GM04503 (cell line): Measurements from ENCODE around the gene FOXN3.
"Not testable (repeated sequence)": the region's sequence is repeated elsewhere in the genome, so short reads cannot be mapped to it uniquely, and the experiment has no call there.

Experiments
- DNase-seq: peaks from one replicate; pipeline ENCODE4 v3.0.0-alpha.2; 2012; ENCODE audit warnings: low read depth

FOXN3 gene

GRCh38 chr14:89277203-89277602 lies 139.8 kb downstream of the FOXN3 start:
- no peak for DNase-seq

- no peak for DNase-seq
Observed at GRCh38 chr14:89276424-89276975, 140.5 kb downstream of the FOXN3 start.

DNA sequence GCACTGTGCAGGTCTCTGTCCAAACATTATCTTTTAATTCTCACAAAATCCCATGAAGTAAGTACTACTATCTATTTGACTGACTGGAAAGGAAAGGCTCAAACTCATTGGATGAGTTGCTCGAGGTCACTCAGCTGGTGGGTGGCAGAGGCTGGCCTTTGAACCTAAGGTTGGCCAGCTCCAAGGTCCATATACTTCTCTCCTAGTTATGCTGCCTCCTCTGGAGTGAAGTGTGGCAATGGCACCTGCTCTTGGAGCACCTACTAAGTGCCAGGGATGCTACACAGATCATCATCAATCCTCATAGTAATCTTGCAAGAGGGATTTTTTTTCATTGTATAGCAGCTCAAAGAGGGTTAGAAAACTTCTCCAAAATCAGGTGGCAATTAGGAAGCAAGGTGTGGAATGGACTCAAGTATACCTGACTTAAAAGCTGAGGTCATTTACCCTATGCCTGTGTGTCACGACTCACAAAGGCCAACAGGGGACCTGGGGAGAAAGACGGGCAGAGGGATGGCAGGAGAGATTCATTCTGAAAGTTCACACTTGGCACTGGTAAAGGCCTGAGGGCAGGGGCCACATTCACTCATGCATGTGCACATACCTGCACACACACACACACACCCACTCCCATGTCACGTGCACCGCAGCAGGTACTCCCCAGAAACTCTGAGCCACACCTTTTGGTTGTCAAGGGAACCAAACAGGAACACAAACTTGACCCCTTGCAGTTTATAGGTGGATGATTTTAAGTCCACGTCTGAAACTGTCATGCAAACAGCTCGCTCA lies 146.4 kb downstream of the FOXN3 start:
- no peak for DNase-seq

DNA sequence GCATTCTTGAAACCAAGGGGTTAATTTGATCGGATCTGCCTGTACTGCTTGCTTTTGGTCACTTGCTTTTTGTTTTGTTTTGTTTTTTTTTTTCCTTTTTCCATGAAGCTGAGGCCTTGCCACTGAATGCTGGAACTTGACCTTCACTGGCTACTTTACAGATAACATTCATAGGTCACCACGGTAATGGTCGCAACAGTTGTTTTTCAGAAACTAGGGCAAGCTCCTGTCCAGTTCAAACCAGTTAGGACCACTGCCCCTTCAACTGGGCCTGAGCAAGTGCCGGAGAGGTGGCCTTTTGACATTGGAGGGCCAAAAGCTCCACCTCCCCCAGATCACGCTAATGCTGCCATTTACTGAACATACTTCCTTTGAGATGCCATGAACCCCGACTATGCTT lies 147.6 kb downstream of the FOXN3 start:
- DNase-seq = no peak

DNA sequence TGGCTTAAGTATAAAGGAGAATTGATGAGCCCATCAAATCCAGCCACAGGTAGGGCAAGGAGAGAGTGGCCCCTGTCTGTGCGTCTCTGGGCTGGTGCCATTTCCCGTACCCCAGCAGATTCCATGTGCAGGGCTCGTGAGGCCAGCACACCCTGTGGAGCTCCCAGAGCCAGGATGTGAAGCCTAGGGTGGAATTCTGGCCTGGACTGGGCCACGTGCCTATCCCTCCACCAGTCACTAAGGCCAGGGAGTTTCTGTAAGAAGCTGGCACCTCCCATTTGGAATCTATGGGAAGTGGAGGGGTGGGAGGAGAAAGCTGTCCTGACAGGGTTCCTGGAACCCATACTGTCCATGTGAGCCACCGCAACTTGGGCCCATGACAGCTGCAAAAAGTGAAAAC lies 148.5 kb downstream of the FOXN3 start:
- DNase-seq = no peak

- no peak for DNase-seq
Observed at GRCh38 chr14:89267656-89268055, 149.4 kb downstream of the FOXN3 start.

DNA sequence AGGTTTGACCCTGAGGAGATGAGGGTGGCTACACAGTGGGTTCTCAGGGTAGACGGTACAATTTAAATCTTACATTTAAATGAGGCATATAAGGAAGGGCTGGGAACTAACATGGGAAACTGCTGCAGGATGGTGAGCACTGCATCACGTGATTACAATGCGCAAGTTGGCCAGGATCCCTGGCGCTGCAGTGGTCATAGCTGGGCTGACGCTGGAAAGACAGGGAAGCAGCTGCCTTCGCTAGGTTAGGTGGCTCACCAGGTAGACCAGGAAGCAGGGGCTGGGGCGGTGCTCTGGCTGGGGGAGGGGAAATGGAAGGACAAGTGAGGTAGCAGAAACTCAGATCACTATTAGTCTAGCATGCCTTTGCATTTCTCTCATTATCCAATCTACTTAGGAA lies 149.9 kb downstream of the FOXN3 start:
- no peak for DNase-seq

DNA sequence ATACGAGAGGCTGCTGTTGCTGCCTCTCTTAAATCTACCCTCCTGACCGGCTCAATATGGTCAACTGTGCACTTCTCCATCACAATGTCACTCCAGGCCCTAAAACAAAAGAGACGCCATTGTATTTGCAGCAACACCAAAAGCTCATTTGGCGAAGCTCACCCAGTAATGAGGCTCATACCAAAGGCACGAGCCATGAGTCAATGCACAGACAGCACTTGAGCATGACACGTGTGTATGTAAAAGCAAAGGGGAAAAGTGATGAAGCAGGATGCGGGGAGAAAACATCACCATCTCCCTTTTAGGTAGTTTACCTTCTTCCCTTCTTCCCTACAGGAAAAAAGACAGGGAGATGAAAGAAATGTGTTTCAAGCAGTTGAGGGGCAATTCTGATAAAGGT lies 150.3 kb downstream of the FOXN3 start:
- DNase-seq = no peak

GRCh38 chr14:89265234-89265633 lies 151.8 kb downstream of the FOXN3 start:
- no peak for DNase-seq

DNA sequence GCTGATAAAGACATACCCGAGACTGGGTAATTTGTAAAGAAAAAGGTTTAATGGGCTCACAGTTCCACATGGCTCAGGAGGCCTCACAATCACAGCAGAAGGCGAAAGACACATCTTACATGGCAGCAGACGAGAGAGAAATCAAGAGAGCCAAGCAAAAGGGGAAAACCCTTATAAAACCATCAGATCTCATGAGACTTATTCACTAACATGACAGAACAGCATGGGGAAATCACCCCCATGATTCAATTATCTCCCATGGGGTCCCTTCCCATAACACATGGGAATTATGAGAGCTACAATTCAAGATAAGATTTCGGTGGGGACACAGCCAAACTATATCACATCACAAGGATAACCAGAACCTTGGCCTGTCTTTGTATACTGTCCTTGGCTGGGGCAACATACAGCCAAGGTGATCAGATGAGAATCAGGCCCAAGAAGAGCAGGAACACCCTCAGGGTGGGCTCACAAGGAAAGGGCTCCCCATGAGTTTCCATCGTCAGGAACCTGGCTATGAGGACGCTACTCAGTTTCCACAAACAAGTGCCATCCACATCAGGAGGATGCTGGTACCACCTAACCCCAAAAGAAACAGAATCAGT lies 152.7 kb downstream of the FOXN3 start:
- no peak for DNase-seq

- DNase-seq = no peak
Observed at GRCh38 chr14:89262041-89262440, 155.0 kb downstream of the FOXN3 start.

- no peak for DNase-seq
Observed at GRCh38 chr14:89260898-89261297, 156.1 kb downstream of the FOXN3 start.

DNA sequence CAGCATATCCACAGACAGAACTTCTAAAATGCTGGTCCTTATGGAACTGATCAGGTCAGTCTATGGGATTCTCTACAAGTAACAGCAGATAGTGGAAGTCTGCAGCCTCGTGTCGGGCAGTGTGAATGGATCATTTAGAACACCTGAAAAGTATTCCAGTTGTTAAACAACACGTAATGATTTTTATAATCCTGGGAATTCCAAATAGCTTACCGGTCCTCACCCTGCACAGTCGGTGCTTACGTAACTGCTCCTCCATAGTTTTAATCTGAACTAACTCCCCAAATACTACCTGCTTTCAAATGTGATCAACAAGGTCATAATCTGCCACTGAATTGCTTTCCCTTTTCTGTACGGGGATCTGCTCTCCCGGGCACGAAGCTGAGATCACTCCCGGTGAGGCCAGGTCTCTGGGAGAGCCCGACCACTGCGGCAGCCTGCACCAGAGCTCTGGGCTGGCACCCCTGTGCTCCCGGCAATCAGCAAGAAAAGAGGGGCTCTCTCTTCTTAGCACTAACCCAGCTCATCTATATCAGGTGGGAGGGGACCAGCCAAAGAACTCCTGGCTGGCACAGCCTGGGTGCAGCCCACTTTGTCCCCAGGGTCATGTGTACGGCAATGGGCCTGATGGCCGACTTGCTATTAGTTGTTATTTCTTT lies 157.0 kb downstream of the FOXN3 start:
- no peak for DNase-seq

- DNase-seq = no peak
Observed at GRCh38 chr14:89258728-89259273, 158.2 kb downstream of the FOXN3 start.

DNA sequence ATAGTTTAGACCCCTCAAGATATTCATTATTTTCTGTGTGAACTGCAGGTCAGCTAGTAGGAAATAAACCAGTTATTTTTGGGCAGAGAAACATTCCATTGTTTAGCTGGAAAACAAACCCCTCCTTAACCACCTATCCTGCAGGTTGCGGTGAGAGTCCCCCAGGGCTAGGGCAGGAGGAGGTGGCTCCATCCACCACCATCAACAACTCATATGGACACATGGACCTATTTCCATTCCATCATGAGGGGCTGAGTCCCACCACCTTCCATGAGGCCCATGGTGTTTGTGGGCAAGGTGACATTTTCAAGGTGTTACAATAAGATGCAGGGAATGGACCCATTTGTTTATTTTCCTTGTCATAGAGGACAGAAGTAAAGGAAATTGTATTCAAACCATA lies 160.1 kb downstream of the FOXN3 start:
- DNase-seq = no peak

- no peak for DNase-seq
Observed at GRCh38 chr14:89256283-89256682, 160.8 kb downstream of the FOXN3 start.

DNA sequence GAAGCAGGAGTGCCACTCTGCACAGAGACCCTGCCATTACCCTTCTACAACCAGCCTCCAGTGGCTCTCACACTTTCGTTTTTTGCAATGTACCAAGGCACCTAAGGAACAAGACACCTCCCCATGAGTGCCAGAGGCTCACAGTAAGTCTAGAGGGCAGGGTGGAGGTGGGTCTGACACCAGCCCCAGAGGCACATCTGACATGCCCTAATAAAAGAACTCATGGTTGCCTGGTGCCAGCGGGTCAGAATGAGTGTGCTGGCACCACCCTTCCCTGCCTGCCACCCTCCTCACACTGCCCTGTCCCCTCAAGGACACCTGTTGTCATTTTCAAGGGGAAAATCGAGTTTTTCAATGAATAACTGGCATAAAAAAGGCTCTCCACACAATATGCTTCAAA lies 161.2 kb downstream of the FOXN3 start:
- no peak for DNase-seq

- DNase-seq = no peak
Observed at GRCh38 chr14:89255012-89255411, 162.0 kb downstream of the FOXN3 start.

DNA sequence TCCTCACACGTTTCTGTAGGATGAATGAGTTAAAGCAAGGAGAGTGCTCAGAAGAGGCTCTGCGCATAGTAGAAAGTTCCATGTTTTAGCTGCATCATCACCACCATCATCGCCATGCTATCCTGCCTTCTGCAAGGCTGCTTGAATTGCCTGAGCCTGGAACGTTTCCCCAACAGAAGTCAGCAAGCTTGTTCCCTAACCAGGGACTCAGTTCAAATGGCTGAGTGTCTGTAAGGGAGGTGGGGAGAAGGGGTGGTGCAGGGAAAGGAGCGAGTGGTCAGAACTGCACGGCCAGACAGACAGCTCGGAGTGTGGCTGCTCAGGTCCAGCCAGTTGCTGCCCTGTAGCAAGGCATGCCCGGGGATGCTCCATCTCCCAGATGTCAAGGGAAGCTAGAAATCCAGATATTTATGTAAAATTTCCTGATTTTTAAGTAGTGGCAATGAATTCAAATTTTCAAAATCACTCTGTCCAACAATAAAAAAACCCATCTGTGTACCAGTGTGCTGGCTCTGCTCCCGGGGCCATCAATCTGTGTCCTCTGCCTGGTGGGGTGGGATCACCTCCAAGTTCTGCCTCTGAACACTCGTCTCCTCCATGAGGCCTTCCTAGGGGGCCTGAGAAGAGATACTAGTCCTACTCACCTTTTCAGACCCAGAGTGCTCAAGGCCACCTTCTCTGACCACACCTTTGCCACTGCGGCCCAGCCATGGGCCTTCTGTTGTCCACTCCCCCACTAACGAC lies 162.7 kb downstream of the FOXN3 start:
- no peak for DNase-seq

DNA sequence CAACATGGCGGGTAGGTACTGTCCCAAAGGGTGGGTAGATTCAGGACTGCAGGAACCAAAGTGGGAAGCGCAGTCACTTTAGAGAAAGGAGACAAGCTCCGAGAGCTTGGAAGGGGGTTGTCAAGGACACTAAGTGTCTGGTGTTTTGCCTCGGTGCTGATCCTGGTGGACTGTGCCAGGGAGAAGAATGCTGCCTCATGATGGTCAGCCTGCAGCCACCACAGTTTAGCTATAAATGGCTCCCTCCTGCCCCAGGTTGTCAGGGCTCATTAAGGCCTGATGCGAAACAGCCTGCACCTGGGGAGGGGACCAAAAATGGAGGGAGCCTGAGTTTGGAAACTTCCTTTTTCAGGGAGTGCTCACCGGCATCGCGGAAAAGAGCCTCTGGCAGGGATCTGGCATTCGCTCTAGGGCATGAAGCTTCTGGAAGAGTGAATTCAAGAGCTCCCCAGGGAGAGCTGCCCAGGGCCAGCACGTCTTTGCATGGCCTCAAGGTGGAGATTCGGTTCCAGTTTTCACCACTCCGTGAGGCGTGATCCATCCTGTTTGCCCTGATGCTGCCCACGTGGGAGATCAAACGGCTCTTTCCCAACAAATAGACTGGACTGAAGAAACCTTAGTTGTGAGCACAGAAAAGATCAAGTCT lies 164.0 kb downstream of the FOXN3 start:
- no peak for DNase-seq

- no peak for DNase-seq
Observed at GRCh38 chr14:89251061-89251460, 166.0 kb downstream of the FOXN3 start.

DNA sequence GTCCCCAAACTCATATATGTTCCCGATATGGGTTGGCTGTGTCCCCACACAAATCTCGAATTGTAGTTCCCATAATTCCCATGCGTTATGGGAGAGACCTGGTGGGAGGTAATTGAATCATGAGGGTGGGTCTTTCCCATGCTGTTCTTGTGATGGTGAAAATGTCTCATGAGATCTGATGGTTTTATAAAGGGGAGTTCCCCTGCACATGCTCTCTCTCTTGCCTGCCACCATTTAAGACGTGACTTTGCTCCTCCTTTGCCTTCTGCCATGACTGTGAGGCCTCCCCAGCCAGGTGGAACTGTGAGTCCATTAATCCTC lies 166.4 kb downstream of the FOXN3 start:
- DNase-seq = not testable (repeated sequence)
